ENCODE results near the gene HEXIM2.

GRCh38 chr17:45168991-45169752, 7.5 kb downstream of the HEXIM2 start:
- TF ChIP-seq POLR2A (IDR thresholded peaks at IDR 0.05) (no peak), CTCF (IDR thresholded peaks at IDR 0.05) (no peak)

Data from heart left ventricle (tissue), 13 donors.